NCI-H1092 treated with DMSO at 0.1 percent for 48 hours (cell line): Measurements from ENCODE around the gene EHD4.
A peak's percentile ranks its signal among the peaks of the same experiment; 100 is the strongest.

ENCODE experiments used
- DNase-seq: peaks from one replicate; lab custom pipeline; 2025; lab: John Stamatoyannopoulos, UW

EHD4 gene

GRCh38 chr15:41994772-41995475, 22.6 kb upstream of the EHD4 start:
- no peak for DNase-seq

DNA sequence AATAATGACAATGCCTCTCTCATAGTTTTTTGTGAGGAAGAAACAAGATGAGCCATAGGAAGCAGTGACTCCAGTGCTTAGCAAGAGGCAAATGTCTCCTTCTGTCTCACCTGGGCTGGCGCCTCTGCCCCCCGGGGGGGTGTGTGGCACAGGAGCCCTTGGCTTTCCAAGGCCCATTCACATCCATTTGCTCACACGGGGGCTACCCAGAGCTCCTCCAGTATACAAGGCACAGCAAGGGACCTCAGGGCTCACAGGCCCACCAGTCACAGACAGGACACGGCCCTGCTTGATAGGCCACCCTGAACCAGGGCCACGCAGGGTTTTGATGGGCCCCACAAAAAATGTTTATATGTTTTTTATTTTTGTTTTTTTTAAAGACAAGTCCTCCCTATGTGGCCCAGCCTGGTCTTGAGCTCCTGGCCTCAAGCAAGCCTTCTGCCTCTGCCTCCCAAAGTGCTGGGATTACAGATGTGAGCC, 21.9 kb upstream of the EHD4 start:
- no peak for DNase-seq

GRCh38 chr15:41993472-41994170, 21.3 kb upstream of the EHD4 start:
- DNase-seq: no peak

- DNase-seq: no peak
Observed at GRCh38 chr15:41992803-41993190, 20.4 kb upstream of the EHD4 start.

GRCh38 chr15:41992151-41992802, 19.9 kb upstream of the EHD4 start:
- no peak for DNase-seq

GRCh38 chr15:41990691-41991090, 18.3 kb upstream of the EHD4 start:
- DNase-seq: no peak

- no peak for DNase-seq
Observed at GRCh38 chr15:41990243-41990605, 17.9 kb upstream of the EHD4 start.

DNA sequence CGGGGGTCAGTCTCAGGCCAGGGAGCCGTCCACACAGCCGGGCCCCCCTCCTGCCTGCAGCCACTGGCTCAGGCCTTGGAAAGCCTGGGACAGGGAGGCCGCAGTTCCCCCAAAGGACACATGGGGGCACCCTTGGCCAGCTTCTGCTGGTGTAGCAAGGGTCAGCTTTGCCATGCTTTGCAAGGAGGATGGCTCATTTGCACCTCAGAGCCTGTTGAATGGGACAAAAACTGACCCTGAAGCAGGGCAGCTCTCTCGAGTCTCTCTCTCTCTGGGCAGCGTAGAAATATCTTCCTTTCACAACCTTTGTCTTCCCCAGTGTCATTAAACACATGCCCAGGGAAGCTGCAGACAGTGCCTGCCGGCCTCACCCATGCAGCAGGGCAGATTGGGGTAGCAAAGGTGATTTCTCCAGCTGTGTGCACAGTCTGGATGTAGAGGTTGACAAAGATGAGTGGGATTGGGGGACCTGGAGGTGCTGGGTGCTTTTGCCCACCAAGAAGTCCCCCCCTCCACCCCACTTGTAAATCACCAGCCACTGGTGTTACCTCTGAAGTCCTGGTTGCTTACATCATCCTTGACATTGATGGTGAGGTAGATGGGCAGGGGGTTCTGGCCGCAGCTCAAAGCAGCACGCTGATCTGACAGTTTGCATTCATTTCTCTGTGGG, 17.4 kb upstream of the EHD4 start:
- peak; percentile 10 for DNase-seq

DNA sequence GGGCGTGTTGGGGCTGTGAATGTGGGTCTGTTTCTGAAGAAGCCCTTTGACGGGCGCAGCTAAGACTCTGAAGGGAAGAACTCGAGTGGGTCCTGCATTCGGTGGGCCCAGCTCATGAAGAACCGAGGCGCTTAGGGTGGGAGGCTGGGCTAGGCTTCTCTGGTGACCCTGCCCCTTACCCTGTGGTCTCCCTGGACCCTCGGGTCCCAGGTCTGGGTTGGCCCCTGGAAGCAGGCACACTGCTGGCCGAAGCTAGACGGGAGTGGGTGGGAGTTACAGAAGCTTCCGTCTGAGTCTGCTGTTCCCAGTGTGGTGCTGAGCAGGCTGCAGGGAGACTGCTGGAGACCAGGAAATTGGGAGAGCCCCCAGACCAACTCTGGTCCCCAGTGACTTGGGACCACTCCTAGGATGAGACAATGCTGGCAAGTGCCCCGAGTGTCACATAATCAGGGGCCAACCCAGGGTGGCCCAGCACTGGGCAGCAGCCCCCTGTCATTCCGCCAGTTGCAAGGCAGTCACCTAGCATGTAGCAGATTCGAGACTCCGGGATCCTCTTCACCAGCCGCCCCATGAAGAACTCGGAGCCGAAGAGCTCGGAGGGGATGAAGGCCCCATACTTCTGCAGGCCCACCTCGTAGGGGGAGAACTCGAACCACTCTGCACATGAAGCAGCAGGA, 16.7 kb upstream of the EHD4 start:
- DNase-seq: no peak

DNA sequence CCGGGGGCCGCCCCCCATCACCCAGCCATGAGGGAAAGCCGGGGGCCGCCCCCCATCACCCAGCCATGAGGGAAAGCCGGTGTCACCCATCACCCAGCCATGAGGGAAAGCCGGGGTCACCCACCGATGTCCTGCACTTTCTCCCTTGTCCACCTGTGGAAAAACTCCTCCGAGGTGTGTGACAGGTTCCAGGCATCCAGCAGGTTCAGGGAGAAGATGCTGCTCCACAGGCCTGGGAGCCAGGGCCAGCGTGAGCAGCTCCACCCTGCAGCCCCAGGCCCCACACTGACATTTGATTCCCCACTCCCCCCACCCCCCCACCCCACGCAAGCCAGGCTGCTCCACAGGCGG, 15.5 kb upstream of the EHD4 start:
- no peak for DNase-seq

DNA sequence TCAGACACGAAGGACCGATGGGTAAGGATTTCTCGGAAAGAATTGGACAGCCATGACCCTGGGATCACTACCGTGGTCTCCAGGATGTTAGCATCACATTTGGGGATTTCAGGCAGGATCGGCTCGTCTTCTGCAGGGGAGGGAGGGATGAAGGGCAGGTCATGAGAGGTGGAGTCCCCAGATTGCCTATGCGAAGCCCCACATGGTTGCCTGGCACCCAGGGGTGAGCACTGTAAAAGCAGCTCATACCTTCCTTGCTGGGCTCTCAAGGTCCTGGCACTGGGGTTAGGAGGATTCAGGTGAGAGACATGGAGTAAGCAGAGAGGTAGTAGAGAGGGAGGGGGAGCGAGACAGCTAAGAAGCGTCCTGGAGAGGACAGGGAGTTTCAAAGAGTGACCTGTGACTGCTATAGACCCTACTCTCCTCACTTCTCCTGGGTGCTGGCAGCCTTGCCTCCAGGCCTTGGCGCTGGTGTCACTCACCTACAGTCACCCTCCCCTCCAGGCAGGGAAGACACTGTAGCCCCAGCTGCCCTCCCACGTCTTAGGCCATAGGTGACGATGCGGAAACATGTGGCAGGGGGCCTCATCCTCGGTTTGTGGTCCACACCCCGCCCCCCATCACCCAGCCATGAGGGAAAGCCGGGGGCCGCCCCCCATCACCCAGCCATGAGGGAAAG, 15.0 kb upstream of the EHD4 start:
- DNase-seq: no peak

- DNase-seq: no peak
Observed at GRCh38 chr15:41985236-41986160, 13.1 kb upstream of the EHD4 start.

- no peak for DNase-seq
Observed at GRCh38 chr15:41984622-41985021, 12.3 kb upstream of the EHD4 start.

- DNase-seq: no peak
Observed at GRCh38 chr15:41983621-41984571, 11.5 kb upstream of the EHD4 start.

DNA sequence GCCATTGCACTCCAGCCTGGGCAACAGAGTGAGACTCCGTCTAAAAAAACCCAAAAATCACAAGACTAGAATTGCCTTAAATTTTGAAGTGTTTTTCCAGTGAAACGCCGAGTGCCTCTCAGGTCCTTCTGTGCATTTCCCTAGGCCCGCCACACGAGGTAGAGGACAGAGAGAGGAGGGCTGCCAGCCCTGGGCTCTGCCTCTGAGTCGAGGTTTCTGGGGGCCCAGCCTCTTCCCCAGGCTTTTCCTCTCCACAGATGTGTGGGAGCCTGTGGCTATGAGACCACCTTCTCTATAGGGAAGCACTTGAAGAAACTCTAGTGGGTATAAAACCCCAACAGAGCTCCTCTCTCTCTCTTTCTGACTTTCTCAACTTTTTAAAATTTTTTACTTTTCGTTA, 10.9 kb upstream of the EHD4 start:
- no peak for DNase-seq

DNA sequence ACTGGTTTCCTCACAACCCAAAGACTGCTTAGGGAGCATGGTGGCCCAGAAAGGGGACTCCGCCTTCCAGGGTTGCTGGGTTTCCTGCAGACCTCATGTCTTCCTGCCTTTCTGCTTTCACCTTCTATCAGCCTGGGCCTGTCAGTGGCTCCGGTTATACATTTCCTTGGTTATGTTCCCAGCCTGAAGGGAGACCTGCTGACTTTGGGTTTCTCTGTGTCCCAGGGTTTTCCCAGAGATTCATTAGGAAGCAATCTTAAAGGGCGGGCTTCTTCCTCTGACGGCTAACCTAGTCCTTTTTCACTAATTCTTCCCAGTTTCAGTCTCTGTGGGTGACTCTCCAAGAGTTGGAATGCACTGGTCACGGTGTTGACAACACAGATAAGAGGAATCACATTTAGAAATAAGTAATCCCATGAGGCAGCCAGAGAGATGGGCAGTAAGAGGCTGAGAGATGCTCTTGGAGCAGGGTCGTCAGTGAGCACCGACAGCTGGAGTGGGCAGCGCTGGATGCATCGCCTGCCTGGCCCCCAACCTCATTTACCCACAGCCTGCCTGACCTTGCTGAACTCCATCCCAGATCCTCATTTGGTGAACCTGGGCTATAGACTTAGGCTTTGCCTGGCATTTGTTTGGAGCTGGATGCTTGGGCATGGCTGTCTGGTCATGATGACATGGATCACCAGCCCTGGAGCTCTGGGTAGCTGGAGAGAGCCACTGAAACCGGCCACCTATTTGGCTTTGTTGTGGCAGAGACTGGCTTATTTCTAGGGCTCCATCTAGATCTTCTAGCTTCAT, 10.0 kb upstream of the EHD4 start:
- DNase-seq: no peak

DNA sequence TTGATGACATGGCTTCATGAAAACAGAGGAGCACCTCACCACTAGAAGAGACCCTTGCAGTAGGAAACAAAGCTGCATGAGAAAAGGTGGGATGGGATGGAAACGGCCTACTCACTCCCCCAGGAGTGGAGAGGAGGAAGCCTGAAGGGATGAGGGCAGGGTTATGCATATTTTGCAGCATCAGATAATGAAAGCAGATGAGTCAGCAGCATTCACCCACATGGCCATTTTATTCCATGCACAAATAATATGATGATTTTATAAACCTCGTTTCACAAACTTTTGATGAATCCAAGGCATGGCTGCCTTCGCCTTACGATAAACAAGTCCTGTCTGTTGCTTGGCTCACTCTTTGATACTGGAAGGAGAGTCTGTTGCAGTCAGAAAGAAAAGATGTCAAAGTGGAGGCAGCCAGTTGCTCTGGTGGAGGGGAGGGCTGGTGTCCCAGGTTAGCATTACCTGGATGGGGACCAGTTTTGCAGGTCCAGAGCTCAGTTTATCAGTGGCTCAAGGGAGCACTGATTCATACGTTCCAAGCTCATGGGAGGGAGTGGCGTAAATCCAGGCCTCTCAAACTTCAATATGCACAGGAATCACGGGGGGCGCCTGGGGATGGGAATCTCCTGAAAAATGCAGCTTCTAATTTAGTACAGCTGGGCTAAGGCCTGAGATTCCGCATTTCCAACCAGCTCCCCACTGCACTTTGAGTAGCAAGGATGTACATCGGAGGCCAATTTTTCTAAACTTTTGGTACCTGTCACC, 9.2 kb upstream of the EHD4 start:
- DNase-seq: no peak
